ENCODE measurements around the gene RNASE2. TPM values are rescaled to one million over a fixed set of nuclear protein-coding genes. Genes with fewer than 3 reads are reported as not detected.
"Not testable (repeated sequence)": the region's sequence is repeated elsewhere in the genome, so short reads cannot be mapped to it uniquely, and the experiment has no call there.

The RNASE2 gene
- polyA plus RNA-seq (ENCODE audit: insufficient read length) = 0.35 TPM

DNA sequence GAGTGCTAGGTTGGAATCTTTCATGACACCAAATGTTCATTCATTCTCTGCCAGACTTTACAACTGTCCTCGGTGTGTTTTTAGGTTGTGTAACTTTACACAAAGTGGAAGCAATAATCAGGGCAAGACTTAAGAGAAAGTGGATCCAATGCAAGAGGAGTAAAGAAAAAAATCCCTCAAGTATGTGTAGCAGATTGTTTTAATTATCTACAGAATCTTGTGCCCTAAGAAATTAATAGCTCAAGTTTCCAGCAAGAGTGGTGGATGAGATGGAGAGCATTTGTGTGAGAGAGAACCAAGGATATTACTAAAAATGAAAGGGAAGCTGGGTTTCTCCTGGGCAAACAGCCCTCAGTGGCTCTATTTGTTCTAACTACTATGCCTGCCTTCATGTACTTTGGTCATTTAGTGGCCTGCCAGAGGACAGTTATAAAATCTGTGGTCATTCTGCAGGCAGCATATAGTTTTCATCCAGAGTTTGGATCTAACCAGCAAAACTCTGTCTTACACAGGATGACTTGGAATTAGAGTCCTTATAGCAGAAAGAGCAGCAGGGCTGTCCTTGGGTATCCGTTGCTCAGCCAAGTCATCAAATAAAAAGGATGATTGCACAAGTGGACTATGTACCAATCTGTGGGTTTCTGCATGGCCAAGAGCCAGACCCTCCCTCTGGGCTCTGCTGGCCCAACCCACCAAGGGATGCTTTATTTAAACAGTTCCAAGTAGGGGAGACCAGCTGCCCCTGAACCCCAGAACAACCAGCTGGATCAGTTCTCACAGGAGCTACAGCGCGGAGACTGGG is at the start of gene RNASE2:
RNASE2 (plus strand) TSS at position 752 of the 802 bp plus-strand sequence. CDS start 285 bp downstream, outside the sequence.
- not testable (repeated sequence) for DNase-seq

DNA sequence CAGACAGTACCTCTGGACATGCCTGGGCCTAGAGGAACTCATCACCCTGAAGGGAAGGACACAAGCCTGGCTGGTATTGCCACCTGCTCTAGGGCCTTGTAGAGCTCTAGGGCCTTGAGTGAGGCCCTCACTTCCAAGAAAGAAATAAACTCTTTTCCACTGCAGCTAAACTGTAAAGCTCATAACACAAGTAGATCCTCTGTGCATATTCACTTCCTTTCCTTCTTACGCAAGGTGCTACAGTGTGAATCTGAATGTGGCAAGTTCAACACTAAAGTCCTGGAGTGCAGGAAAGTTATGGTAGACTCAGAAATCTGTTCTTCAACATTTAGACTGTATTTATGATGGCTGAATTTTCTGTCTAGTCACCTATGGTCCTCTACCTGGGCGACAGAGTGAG is 49.6 kb upstream of the RNASE2 start:
- no peak for DNase-seq

DNA sequence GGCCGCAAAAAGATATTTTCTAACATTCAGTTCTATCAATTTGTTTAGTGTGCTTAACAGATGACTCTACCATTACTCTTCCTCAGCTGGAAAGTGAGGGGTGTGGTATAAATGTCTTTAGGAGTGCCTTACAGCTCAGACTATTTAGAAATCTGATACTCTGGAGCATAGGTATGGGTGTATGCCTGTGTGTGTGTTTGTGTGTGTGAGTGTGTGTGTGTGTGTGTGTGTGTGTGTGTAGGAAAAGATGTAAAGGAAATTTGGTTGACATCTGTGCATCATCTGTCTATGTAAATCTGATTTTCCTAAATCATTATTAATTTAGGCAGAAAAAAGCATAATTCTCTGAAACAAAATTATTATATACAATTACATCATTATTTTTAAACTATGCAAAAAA is 48.1 kb upstream of the RNASE2 start:
- no peak for DNase-seq

DNA sequence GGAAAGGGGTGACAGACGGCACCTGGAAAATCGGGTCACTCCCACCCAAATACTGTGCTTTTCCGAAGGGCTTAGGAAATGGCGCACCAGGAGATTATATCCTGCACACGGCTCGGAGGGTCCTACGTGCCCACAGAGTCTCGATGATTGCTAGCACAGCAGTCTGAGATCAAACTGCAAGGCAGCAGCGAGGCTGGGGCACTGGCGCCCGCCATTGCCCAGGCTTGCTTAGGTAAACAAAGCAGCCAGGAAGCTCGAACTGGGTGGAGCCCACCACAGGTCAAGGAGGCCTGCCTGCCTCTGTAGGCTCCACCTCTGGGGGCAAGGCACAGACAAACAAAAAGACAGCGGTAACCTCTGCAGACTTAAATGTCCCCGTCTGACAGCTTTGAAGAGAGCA is 44.5 kb upstream of the RNASE2 start:
- DNase-seq = not testable (repeated sequence)

DNA sequence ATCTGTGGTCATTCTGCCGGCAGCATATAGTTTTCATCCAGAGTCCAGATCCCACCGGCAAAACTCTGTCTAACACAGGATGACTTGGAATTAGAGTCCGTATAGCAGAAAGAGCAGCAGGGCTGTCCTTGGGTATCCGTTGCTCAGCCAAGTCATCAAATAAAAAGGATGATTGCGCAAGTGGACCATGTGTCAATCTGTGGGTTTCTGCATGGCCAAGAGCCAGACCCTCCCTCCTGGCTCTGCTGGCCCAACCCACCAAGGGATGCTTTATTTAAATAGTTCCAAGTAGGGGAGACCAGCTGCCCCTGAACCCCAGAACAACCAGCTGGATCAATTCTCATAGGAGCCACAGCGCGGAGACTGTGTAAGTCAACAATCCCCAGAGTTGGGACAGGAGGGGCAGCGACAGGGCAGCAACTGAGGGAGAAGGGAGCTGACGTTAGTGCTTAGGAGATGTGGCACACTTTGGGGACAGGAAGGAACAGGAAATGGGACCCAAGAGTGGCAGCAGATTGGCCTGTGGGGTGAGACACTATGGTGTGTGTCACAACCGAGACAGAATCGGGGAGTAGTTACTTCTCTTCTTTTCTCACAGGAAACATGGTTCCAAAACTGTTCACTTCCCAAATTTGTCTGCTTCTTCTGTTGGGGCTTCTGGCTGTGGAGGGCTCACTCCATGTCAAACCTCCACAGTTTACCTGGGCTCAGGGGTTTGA is 36.1 kb upstream of the RNASE2 start:
- not testable (repeated sequence) for DNase-seq

DNA sequence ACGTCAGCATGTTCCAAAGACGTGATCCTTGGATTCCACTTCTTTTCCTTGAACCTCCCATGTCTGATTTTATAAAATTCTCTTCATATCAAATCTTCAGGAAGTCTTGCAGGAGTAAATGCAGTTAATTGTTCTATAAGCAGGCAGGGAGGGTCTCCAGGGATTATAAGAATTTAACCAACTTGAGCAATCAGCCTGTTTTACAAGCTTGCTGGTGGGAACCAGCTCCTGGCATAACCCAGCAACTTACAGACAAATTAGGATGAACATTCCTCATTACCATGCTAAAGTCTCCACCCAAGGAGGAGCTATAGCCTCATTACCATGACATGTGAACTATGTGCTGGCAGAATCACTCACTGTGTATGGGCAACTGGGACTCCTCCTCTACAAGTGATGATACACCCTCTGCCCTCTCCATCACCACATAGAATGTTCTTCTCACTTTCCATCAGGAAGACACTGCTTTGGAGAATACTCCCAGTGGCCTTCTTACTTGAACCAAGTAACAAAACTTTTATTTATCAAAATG is 31.5 kb upstream of the RNASE2 start:
- DNase-seq = not testable (repeated sequence)

DNA sequence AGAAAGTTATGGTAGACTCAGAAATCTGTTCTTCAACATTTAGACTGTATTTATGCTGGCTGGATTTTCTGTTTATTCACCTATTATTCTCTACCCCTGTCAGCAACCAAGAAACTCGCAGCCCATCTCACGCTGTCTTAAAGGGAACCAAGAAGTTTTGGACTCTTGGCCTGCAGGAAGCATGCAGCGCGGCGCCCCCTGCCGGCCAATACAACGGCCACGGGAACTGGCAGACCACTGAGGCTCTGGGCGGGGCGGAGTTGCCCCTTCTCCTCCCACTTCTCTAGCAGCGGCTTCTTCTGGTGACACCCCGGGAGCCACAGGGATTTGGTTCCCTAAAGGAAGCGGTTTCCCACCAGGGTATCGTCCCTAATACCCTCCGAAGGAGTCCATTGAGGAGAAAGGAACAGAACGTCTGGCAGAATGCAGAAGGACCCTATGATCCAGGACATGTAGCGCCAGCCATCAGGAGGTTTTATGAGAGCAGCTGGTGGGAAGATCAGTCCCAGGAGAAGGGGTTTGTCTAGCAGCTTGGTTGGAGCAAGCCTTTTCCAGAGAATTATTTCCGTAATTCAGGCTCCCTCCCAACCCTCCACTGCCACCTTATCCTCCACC is 21.0 kb upstream of the RNASE2 start:
- no peak for DNase-seq

DNA sequence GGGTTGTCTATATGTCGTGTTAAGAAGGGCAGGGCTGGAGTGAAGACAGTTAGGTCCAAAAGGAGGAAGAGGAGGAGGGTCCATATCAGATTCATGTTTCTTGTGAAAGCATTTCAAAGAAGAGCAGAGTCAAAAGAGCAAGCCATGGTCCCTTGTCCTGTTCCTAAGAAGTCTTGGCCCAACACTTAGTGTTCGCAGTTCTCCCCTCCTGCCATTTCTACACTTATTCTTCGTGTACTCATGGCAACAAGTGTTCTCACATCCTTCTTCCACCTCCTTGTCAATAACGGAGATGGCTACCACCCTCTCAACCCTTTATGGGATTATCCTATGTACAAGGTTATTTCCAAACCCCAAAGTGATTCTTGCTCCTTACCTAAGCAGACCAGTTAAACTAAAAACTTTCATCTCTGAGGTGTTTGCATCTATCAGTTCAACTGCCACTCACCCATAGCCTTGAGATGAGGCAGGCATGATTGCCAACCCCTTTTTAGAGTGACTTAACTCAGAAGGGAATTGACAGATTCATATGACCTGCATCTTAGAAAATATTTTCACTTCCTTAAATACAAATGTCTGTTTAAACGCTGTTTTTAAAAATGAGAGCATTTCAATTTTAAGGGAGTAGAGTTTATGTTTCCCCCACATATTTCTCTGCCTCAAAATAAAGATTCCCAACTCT is 19.8 kb upstream of the RNASE2 start:
- no peak for DNase-seq

DNA sequence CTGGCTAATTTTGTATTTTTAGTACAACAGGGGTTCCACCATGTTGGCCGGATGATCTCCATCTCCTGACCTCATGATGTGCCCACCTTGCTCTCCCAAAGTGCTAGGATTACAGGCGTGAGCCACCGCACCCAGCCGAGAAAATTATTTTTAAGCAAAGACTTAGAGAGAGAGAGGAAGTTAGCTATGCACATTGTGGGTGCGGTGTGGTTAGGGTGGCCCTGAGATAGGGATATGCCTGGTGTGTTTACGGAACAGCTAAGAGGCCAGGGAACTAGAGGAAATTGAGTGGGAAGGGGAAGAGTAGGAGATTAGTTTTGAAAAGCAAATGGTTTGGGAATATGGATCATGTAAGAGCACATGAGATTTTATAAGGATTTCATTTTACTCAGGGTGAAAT is 10.1 kb upstream of the RNASE2 start:
- DNase-seq = not testable (repeated sequence)

DNA sequence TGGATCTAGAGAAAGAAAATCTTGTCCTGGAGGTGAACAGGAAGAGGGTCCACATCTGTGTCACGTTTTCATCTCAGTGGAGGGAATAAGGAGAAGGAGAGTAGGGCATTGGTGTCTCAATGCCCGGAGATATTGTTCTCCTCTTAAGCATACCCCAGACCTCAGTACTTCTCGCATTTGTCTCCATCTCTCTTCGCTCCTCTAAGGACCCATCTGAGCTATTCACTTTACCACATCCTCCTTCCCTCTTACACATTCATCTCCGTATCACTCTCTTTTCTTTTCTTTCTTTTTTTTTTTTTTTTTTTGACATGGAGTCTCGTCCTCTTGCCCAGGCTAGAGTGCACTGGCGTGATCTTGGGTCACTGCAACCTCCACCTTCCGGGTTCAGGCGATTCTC is 8.6 kb upstream of the RNASE2 start:
- not testable (repeated sequence) for DNase-seq

DNA sequence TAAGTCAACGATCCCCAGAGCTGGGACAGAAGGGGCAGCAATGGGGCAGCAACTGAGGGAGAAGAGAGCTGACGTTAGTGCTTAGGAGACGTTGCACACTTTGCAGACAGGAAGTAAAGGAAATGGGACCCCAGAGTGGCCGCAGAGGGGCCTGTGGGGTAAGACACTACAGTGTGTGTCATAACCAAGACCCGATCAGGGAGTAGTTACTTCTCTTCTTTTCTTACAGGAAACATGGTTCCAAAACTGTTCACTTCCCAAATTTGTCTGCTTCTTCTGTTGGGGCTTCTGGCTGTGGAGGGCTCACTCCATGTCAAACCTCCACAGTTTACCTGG is 219 bp downstream of the RNASE2 start:
- not testable (repeated sequence) for DNase-seq

DNA sequence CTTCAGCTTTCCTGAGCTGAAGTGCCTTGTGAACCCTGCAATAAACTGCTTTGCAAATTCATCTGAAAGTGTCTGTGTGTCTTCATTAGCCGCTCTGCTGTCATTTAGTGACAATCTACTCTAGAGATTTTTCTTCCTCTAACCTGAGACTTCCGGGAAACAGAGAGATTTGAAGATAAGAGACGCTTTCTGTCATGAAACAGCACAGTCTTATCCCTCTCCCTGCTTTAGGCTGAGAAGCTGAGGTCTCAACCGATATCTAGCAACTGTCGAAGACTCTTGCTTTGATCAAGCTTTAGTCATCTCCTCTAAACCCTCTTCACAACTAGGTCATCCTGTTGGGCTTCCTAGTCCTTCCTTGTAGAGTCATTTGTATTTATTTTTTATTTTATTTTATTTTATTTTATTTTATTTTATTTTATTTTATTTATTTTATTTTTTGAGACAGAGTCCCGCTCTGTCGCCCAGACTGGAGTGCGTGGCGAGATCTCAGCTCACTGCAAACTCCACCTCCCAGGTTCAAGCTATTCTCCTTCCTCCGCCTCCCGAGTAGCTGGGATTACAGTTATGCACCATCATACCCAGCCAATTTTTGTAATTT is 1.2 kb downstream of the RNASE2 start:
- DNase-seq = no peak

DNA sequence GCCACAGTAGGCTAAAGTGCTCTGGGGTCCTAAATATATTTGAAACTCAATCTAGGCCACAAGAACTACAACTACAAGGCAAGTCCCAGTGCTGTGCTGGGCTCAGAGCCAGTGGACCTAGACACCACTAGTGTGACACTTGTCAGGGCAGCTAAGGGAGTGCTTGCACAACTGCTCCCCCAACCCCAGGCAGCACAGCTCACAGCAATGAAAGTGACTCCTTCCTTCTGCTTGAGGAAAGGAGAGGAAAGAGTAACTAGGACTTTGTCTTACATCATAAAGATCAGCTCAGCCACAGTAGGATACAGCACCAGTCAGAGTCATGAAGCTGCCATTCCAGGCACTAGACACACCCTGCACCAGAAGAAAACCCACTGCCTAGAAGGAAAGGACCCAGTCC is 3.7 kb downstream of the RNASE2 start:
- not testable (repeated sequence) for DNase-seq

DNA sequence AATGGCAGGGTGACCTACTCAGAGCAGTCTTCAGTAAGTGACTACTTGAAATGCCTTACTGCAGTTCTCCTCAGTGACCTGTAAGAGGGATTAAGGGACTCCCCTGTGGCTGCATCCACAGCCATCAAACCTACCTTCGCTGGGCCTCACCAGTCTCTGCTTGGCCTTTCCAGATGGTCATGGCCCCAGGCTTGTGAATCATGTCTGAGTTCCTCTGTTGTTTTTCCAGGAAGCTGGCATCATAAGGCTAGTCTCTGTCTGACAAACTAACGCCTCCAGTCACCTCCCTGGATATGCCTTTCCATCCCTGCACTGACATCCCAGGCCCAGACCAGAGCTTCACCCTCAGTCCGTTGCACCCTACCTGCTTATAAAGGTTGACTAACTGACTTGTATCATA is 14.0 kb downstream of the RNASE2 start:
- DNase-seq = no peak

DNA sequence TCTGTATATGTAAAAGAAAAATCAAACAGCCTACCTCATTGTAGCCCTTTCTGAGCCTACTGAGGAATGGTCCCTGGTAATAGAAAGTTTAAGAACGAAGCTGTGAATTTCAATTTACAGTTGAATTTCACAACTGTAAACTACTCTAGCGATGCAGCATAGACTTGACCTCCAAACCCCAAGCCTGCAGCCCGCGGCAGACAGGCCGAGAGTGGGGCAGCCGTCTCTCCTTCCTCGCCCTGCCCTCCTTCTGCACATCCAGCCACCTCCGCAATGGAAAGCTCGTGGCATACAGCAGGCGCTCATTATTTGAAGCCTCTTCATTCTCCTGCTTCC is 15.3 kb downstream of the RNASE2 start:
- no peak for DNase-seq

DNA sequence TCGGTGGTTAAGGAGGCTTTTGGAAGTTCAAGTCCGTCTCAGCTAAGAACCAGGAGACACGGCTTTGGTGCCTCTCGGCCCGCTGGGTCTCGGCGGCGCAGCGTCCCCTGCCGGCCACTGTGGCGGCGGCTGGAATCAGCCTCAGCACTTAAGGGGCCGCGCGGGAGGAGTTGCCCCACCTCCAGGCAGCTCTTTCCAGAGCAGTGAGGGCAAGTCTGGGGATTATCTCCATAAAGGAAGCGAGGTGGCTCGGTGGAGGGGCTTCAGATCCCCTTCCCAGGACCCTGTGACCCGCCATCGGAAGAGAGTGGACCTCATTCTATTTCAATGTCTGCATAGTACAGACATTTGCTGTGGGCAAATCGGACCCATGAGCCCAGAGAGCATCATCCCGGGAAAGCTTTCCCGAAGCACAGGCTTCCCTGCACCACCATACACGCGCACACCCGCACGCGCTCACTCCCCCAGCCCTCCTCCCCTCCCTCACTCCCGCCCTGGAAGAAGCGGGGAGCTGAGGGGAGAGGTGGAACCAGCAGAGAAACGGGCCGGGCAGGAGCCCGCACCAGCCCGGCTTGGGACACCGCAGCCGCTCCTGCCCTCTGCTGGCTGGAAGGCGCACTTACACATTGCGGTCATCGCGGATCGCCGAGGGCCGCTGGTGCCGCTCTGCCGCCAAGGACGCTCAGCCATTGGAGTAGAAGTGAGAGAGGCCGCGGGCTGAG is 15.9 kb downstream of the RNASE2 start:
- DNase-seq = peak; percentile 84

DNA sequence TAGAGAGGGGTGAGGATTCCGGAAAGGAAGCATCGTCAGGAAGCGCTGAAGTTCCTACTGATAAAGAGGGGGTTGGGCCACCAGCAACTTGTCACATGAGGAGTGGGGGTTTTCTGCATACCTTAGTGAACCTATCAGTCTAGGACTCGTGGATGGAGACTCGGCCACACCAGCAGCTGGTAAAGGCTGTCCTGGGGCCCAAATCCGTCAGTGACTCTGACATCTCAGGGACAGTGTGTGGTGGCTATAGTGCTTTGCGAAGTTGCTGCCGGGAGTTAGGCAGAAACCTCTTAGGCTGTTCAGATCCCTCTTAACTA is 16.4 kb downstream of the RNASE2 start:
- DNase-seq = no peak

DNA sequence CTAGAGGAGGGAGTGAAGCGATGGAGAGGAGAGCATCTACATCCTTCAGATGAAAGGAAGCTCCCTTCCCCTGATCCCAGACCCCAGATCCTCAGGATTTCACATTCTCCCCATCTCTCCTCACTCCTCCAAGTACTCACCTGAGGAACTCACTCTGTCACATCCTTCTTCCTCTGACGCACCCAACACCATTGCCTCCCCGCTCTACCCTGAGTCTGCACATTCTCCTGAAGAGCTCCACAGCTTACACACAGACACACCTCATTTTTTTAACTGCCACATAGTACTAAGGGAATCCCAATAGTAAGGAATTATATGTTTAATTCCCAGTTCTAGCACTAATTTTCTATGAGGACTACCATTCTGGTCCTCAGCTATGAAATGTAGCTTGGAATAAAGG is 18.2 kb downstream of the RNASE2 start:
- DNase-seq = no peak

DNA sequence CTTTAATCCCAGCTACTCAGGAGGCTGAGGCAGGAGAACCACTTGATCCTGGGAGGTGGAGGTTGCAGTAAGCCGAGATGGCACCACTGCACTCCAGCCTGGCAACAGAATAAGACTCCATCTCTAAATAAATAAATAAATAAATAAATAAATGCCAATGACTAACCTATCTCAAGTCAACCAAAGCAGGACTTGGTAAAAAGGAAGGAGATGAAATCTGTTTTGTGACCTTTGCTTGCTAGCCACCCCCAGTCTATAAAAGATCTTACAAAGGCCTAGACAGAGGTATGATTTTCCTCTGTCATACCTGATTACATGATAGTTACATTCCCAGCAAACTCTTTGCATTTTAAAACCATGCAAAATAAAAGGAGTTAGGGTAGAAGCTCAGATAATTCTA is 21.0 kb downstream of the RNASE2 start:
- no peak for DNase-seq

DNA sequence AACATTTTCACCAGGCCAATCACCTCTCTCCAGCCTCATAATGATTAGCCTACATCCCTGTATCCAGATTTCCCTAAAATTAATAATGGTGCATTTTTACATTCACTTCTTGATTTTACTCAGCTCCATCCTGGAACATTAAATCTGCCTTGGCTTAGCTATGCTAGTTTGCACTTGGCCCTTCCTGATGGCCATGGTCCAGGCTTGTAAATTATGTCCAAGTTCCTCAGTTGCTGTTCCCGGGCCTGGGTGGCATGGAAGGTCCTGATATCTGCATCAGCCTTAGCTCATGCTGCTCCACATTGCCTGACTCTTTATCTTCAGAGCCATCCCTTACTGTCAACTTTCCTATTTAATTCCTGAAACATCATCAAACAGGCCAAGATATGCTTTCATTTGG is 23.4 kb downstream of the RNASE2 start:
- DNase-seq = no peak

DNA sequence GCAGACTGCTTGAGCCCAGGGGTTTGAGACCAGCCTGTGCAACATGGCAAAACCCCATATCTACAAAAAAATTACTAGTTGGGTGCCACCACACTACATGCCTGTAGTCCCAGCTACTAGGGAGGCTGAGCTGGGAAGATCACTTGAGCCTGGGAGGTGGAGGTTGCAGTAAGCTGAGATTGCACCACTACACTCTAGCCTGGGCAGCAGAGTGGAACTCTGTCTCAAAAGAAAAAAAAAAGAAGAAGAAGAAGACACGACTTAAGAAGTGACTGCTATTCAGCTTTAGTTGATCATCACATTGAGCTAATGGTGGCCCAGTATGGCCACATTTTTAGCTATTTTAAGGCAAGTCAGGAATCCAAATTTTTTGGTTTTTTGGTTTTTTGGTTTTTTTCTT is 25.6 kb downstream of the RNASE2 start:
- no peak for DNase-seq
